CD4-positive, alpha-beta T cell (primary cell): ENCODE measurements around the gene SRPK2. TPM values are rescaled to one million over a fixed set of nuclear protein-coding genes. Genes with fewer than 3 reads are reported as not detected.
"Not testable (repeated sequence)": the region's sequence is repeated elsewhere in the genome, so short reads cannot be mapped to it uniquely, and the experiment has no call there.

Source experiments
- ATAC-seq: fragments of 200-7000 bp; cut with Tn5 transposase; one replicate; pipeline ENCODE4 v1.10.0; 2022; ENCODE audit warnings: mild to moderate bottlenecking; ENCODE audit not compliant: poor library complexity
- CTCF ChIA-PET: fragments of 350-600 bp; sonication (Branson Sonifier 250); formaldehyde crosslinking; loops from one replicate; lab custom pipeline; 2021; ENCODE audit warnings: antibody characterized with exemption, inconsistent platforms; lab: Charles Lee
- POLR2A ChIA-PET: fragments of 350-600 bp; sonication (Branson Sonifier 250); formaldehyde crosslinking; loops from one replicate; lab custom pipeline; 2021; ENCODE audit warnings: antibody characterized with exemption, inconsistent platforms; lab: Charles Lee
- DNase-seq, 14 experiments: peaks; one replicate each; pipeline ENCODE4 v3.0.0-alpha.2; 2013 to 2020; ENCODE audit warnings: mixed read lengths in 2 of 14
- H3K27ac ChIP-seq, 2 donors: one replicate each; pipeline versions ENCODE4 v1.5.1 to v1.7.0; 2013; ENCODE audit warnings: low read length in 2 of 2, low read depth in 1 of 2, mild to moderate bottlenecking in 1 of 2
- H3K27me3 ChIP-seq, 2 experiments: 1 replicate in 1 of 2; 2 replicates in 1 of 2; pipeline versions ENCODE4 v1.6.1 to v1.7.0; 2013; ENCODE audit warnings: low read length in 2 of 2, control low read depth in 1 of 2, mild to moderate bottlenecking in 1 of 2, moderate library complexity in 1 of 2; ENCODE audit not compliant: insufficient read depth in 2 of 2, control insufficient read depth in 1 of 2
- H3K36me3 ChIP-seq: one replicate; pipeline ENCODE4 v1.6.1; 2013; ENCODE audit warnings: low read length, control low read depth; ENCODE audit not compliant: insufficient read depth
- H3K4me1 ChIP-seq: one replicate; pipeline ENCODE4 v1.6.1; 2013; ENCODE audit warnings: low read length, control low read depth; ENCODE audit not compliant: insufficient read depth
- H3K4me3 ChIP-seq: one replicate; pipeline ENCODE4 v1.5.1; 2013; ENCODE audit warnings: mild to moderate bottlenecking, low read length, moderate library complexity
- H3K9me3 ChIP-seq, 2 experiments: 1 replicate in 1 of 2; 2 replicates in 1 of 2; pipeline versions ENCODE4 v1.6.1 to v1.7.0; 2013; ENCODE audit warnings: low read length in 2 of 2, mild to moderate bottlenecking in 2 of 2, control low read depth in 1 of 2, moderate library complexity in 1 of 2; ENCODE audit not compliant: control insufficient read depth in 1 of 2, insufficient read depth in 1 of 2
- H3K27ac Mint-ChIP-seq: one replicate; pipeline ENCODE4 v1.8.0; 2020; ENCODE audit warnings: mixed read lengths
- H3K27me3 Mint-ChIP-seq: one replicate; pipeline ENCODE4 v1.8.0; 2021; ENCODE audit warnings: mixed read lengths
- H3K36me3 Mint-ChIP-seq: one replicate; pipeline ENCODE4 v1.8.0; 2021; ENCODE audit warnings: low read depth, mixed read lengths
- H3K4me1 Mint-ChIP-seq: one replicate; pipeline ENCODE4 v1.8.0; 2021; ENCODE audit warnings: low read depth, mixed read lengths
- H3K4me3 Mint-ChIP-seq: one replicate; pipeline ENCODE4 v1.8.0; 2020; ENCODE audit warnings: mild to moderate bottlenecking, mixed read lengths
- H3K9me3 Mint-ChIP-seq: one replicate; pipeline ENCODE4 v1.8.0; 2020; ENCODE audit warnings: mixed read lengths
- intact Hi-C, 2 experiments: fragments of 100-400 bp; cut with DNase I in 1 of 2; cut with micrococcal nuclease in 1 of 2; formaldehyde crosslinking; loops; one replicate each; pipeline versions ENCODE4 v1.15.1 to v1.9.0; 2023 to 2025; cut with DNase I, micrococcal nuclease
- polyA plus RNA-seq, 2 donors: library from polyadenylated mRNA; unstranded; fragments of 120-200 nt; gene quantifications; one replicate each; pipeline ENCODE4 v1.2.1, GENCODE V29; 2013
- total RNA-seq, 174 experiments: library from RNA in 2 of 174; stranded (reverse) in 2 of 174; gene quantifications; one replicate each; pipeline ENCODE4 v1.2.3 and lab custom pipeline; 2021 to 2026
- TF ChIP-seq, protein P1 (sequence below): fragments of 200-600 bp; IDR thresholded peaks from one replicate; pipeline ENCODE4 v1.8.0; 2022; ENCODE audit warnings: antibody characterized with exemption, mild to moderate bottlenecking

The SRPK2 gene
- 10 to 100 TPM; 39.9 to 40.9 TPM for total RNA-seq
- 42.3 TPM for polyA plus RNA-seq (2013, experiment 1 of 2)
- 43.2 TPM for polyA plus RNA-seq (2013, experiment 2 of 2)
- 27.2 to 112 (median 62.2) reads per million in 172 experiments for total RNA-seq (lab: John Stamatoyannopoulos, UW)

DNA sequence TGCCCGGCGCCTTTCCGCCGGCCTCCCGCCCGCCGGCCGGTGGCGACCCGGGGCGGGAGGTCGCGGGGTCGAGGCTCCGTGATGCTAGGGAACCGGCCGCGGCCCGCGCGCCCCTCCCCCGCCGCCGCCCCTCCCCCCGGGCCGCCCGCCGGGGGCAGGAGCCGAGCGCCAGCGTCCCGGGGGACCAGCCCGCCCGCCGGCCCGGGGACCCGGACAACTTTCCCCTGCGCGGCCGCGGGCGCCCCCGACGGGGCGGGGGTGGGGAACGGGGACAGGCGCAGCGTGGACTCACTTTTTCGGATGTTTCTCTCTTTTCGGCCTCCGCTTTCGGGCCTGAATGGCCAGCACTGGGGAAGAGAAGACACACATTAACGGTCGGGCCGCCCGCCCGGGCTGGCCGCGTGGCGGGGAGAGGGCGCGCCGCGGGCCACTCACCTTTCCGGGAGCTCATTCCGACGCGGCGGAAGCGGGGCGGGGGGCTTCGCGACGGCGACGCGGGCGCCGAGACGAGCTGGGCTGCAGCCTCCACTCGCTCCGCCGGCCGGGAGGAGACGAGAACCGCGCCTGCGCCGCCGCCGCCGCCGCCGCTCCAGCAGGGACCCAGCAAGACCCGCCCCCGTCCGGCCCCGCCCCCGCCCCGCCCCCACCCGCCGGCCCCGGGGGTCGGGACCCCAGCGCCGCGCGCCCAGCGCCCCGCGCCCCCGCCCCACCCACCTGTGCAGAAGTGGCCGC is at the start of gene SRPK2:
TSS of gene SRPK2 (minus strand) at position 566 of the 732 bp plus-strand sequence.
- peaks cover 23% of the 10 kb centered on the region for H3K4me1 ChIP-seq
- DNase-seq (peak; percentile 54 to 88 (median 74)), ATAC-seq (peak; percentile 84)
- H3K4me3 Mint-ChIP-seq: peak within 1 kb of the TSS; percentile 100
- H3K9me3 ChIP-seq: no peaks in the 10 kb centered on the region
- peak within 1 kb of the TSS; percentile 63 for H3K4me3 ChIP-seq
- H3K4me1 Mint-ChIP-seq: peaks cover 51% of the 10 kb centered on the region
- H3K36me3 Mint-ChIP-seq: peaks cover 15% of the 10 kb centered on the region
- H3K36me3 ChIP-seq: peaks cover 3% of the 10 kb centered on the region
- ChIA-PET CTCF (no interaction called here), POLR2A (interaction anchor here (0.6 to 4.0 kb wide), 12 partner anchors 13 to 378 kb away, joined by 3 to 54 read pairs (median 4); partner anchors contain the start of gene KMT2E)
- peak within 1 kb of the TSS in 1 of 2 donors; percentile 31 for H3K27ac ChIP-seq
- no peaks in the 10 kb centered on the region for H3K27me3 ChIP-seq
- peak within 1 kb of the TSS; percentile 93 for H3K27ac Mint-ChIP-seq
- TF ChIP-seq, protein P1, sequence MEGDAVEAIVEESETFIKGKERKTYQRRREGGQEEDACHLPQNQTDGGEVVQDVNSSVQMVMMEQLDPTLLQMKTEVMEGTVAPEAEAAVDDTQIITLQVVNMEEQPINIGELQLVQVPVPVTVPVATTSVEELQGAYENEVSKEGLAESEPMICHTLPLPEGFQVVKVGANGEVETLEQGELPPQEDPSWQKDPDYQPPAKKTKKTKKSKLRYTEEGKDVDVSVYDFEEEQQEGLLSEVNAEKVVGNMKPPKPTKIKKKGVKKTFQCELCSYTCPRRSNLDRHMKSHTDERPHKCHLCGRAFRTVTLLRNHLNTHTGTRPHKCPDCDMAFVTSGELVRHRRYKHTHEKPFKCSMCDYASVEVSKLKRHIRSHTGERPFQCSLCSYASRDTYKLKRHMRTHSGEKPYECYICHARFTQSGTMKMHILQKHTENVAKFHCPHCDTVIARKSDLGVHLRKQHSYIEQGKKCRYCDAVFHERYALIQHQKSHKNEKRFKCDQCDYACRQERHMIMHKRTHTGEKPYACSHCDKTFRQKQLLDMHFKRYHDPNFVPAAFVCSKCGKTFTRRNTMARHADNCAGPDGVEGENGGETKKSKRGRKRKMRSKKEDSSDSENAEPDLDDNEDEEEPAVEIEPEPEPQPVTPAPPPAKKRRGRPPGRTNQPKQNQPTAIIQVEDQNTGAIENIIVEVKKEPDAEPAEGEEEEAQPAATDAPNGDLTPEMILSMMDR: no peak
- intact Hi-C loops: loop anchor here in 1 of 2 experiments (5.0 to 10.0 kb wide), 3 partner anchors 36 to 896 kb away; partner anchors contain the start of genes NAMPT and PUS7
- H3K9me3 Mint-ChIP-seq: no peaks in the 10 kb centered on the region
- no peaks in the 10 kb centered on the region for H3K27me3 Mint-ChIP-seq

DNA sequence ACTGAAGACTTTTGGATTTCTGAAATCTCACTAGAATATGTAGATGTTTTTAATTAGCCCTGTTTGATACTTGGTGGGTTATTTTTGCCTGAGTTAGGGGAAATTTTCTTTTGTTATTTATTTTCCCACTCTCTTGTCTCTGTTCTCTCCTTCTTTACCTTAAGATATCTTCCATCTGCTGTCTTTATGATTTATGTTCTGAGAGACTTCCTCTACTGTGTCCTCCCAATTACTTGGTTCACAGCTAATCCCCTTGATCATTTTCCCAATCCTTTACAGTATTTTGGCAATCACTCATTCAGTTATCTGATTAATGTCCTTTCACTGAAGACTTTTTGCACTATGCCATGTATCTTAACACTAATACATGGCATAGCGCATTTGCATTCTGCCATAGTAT is 49.5 kb upstream of the SRPK2 start:
- TF ChIP-seq, protein P1: no peak
- ChIA-PET POLR2A (no interaction called here), CTCF (interaction anchor here (0.7 kb wide), 1 partner anchor 177 kb away, joined by 3 read pairs; no protein-coding TSS in a partner anchor)
- Mint-ChIP-seq H3K9me3 (no peaks in the 10 kb centered on the region), H3K4me3 (no peak overlapping the region), H3K36me3 (no peaks in the 10 kb centered on the region), H3K4me1 (no peaks in the 10 kb centered on the region), H3K27ac (no peak overlapping the region), H3K27me3 (no peaks in the 10 kb centered on the region)
- H3K9me3 ChIP-seq: no peaks in the 10 kb centered on the region
- no peaks in the 10 kb centered on the region for H3K27me3 ChIP-seq
- no peaks in the 10 kb centered on the region for H3K4me1 ChIP-seq
- no peak overlapping the region for H3K4me3 ChIP-seq
- ATAC-seq (no peak), DNase-seq (no peak)
- no peak overlapping the region for H3K27ac ChIP-seq
- H3K36me3 ChIP-seq: no peaks in the 10 kb centered on the region
- intact Hi-C loops: no loop called here

DNA sequence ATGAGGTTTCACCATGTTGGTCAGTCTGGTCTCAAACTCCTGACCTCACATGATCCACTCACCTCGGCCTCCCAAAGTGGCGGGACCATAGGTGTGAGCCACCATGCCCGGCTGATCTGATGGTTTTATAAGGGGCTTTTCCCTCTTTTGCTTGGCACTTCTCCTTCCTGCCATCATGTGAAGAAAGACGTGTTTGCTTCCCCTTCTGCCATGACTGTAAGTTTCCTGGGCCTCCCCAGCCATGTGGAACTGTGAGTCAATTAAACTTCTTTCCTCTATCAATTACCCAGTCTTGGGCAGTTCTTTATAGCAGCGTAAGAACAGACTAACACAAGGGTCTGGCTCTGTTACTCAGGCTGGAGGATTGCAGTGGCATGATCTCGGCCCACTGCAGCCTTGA is 48.6 kb upstream of the SRPK2 start:
- POLR2A ChIA-PET, H3K27ac ChIP-seq, H3K4me1 Mint-ChIP-seq, H3K4me3 Mint-ChIP-seq, H3K36me3 ChIP-seq, H3K27me3 ChIP-seq, DNase-seq, H3K36me3 Mint-ChIP-seq, H3K27me3 Mint-ChIP-seq, ATAC-seq, H3K27ac Mint-ChIP-seq, H3K9me3 ChIP-seq, CTCF ChIA-PET, intact Hi-C loops, H3K9me3 Mint-ChIP-seq, H3K4me3 ChIP-seq, H3K4me1 ChIP-seq: not testable (repeated sequence)
